Endothelial cell of umbilical vein (primary cell): Measurements from ENCODE around the gene AMD1. TPM values are rescaled to one million over a fixed set of nuclear protein-coding genes. Genes with fewer than 3 reads are reported as not detected.

Experiments used
- BruUV-seq: library from RNA; stranded (reverse); fragments of 400-500 nt; replicated peaks from 2 replicates; lab custom pipeline; 2021; lab: Mats Ljungman, UMichigan
- CTCF ChIA-PET: fragments of 300-600, 350-600 bp; sonication (Branson Sonifier 250); formaldehyde crosslinking; loops from one replicate; lab custom pipeline; 2021; ENCODE audit warnings: antibody characterized with exemption, inconsistent platforms; lab: Charles Lee
- POLR2A ChIA-PET: fragments of 300-600, 350-600 bp; sonication (Branson Sonifier 250); formaldehyde crosslinking; loops from one replicate; lab custom pipeline; 2021; ENCODE audit warnings: antibody characterized with exemption, inconsistent platforms; lab: Charles Lee
- DNase-seq: peaks from one replicate; pipeline ENCODE4 v3.0.0-alpha.2; 2011; ENCODE audit warnings: low read depth, low spot score
- FAIRE-seq: peaks from 2 replicates; lab custom pipeline; 2011; peaks lifted over from hg19 to GRCh38; lab: Jason Lieb, UNC
- H2AFZ ChIP-seq: 2 replicates; pipeline ENCODE4 v1.6.0; 2012; ENCODE audit warnings: low read depth, low read length, control low read depth, inconsistent platforms
- H3K27ac ChIP-seq: 2 replicates; pipeline ENCODE4 v1.5.1; 2011; ENCODE audit warnings: low read depth, mild to moderate bottlenecking, control low read depth, low read length, moderate library complexity; ENCODE audit not compliant: insufficient read depth
- H3K27me3 ChIP-seq, 2 experiments: 2 replicates each; pipeline versions ENCODE4 v1.6.0 to v1.6.1; 2011; ENCODE audit warnings: low read length in 2 of 2, mixed read lengths in 1 of 2; ENCODE audit not compliant: control insufficient read depth in 2 of 2, insufficient read depth in 2 of 2
- H3K36me3 ChIP-seq, 2 experiments: 2 replicates in 1 of 2; 3 replicates in 1 of 2; pipeline ENCODE4 v1.5.1; 2011; ENCODE audit warnings: low read length in 2 of 2, mild to moderate bottlenecking in 1 of 2, moderate library complexity in 1 of 2; ENCODE audit not compliant: control insufficient read depth in 2 of 2, insufficient read depth in 2 of 2; ENCODE audit errors: extremely low read depth in 1 of 2
- H3K4me1 ChIP-seq: 3 replicates; pipeline ENCODE4 v1.5.1; 2011; ENCODE audit warnings: mild to moderate bottlenecking, low read length; ENCODE audit not compliant: control insufficient read depth, insufficient read depth; ENCODE audit errors: extremely low read depth
- H3K4me2 ChIP-seq: 2 replicates; pipeline ENCODE4 v1.6.1; 2011; ENCODE audit warnings: low read length, control low read depth, mixed read lengths; ENCODE audit not compliant: insufficient read depth
- H3K4me3 ChIP-seq, 3 experiments: fragments of 200-600 bp in 1 of 3; sonication (generic), shearing (Covaris generic) in 1 of 3; replicated peaks in 1 of 3; 2 replicates each; pipeline ENCODE4 v1.5.1; 2011 to 2016; ENCODE audit warnings: control low read depth in 3 of 3, low read length in 3 of 3, mild to moderate bottlenecking in 2 of 3, inconsistent platforms in 1 of 3, low read depth in 1 of 3, moderate library complexity in 1 of 3; ENCODE audit not compliant: insufficient read depth in 1 of 3
- H3K79me2 ChIP-seq: 2 replicates; pipeline ENCODE4 v1.6.0; 2012; ENCODE audit warnings: low read length, inconsistent platforms; ENCODE audit not compliant: control insufficient read depth, insufficient read depth
- H3K9ac ChIP-seq: replicated peaks from 2 replicates; pipeline ENCODE3; 2011; ENCODE audit warnings: low read length, control low read depth; ENCODE audit not compliant: insufficient read depth; ENCODE audit errors: extremely low read depth
- H3K9me1 ChIP-seq: replicated peaks from 3 replicates; pipeline ENCODE4 v1.6.0; 2011; ENCODE audit warnings: mild to moderate bottlenecking, low read length; ENCODE audit not compliant: control insufficient read depth, insufficient read depth; ENCODE audit errors: extremely low read depth
- H3K9me3 ChIP-seq: replicated peaks from 2 replicates; pipeline ENCODE4 v1.5.1; 2012; ENCODE audit warnings: low read length, inconsistent platforms; ENCODE audit not compliant: control insufficient read depth, insufficient read depth
- H4K20me1 ChIP-seq: replicated peaks from 2 replicates; pipeline ENCODE3; 2011; ENCODE audit warnings: mild to moderate bottlenecking, low read length; ENCODE audit not compliant: control insufficient read depth, insufficient read depth; ENCODE audit errors: extremely low read depth
- CTCF ChIP-seq, 2 donors: IDR thresholded peaks; 1 replicate in 1 of 2; 2 replicates in 1 of 2; pipeline ENCODE4 v1.5.1; 2011; ENCODE audit warnings: low read length in 2 of 2, mild to moderate bottlenecking in 2 of 2, moderate library complexity in 2 of 2, control low read depth in 1 of 2, inconsistent platforms in 1 of 2, low read depth in 1 of 2; ENCODE audit not compliant: insufficient read depth in 1 of 2; ENCODE audit errors: extremely low read depth in 1 of 2
- EZH2 ChIP-seq: IDR thresholded peaks from 2 replicates; pipeline ENCODE4 v1.6.1; 2012; ENCODE audit warnings: borderline replicate concordance, low read depth, mild to moderate bottlenecking, moderate library complexity, low read length, inconsistent platforms; ENCODE audit not compliant: severe bottlenecking
- FOS ChIP-seq: IDR thresholded peaks from 2 replicates; pipeline ENCODE4 v1.6.1; 2011; ENCODE audit warnings: mild to moderate bottlenecking, low read length, moderate library complexity, borderline replicate concordance; ENCODE audit not compliant: insufficient read depth
- GATA2 ChIP-seq: IDR thresholded peaks from 2 replicates; pipeline ENCODE4 v1.7.0; 2011; ENCODE audit warnings: low read depth, mild to moderate bottlenecking, moderate library complexity, mixed read lengths, low read length; ENCODE audit not compliant: insufficient read length, insufficient read depth
- MYC ChIP-seq: IDR thresholded peaks from one replicate; pipeline ENCODE4 v1.6.1; 2011; ENCODE audit warnings: mild to moderate bottlenecking, low read depth, low read length
- POLR2AphosphoS5 ChIP-seq: IDR thresholded peaks from 2 replicates; pipeline ENCODE4 v1.6.1; 2012; ENCODE audit warnings: low read depth, mild to moderate bottlenecking, control low read depth, low read length, moderate library complexity; ENCODE audit not compliant: insufficient read depth
- dilution Hi-C: fragments of 300-500 bp; cut with MboI; formaldehyde crosslinking; loops from one replicate; pipeline ENCODE4 v1.15.0; 2019; ENCODE audit warnings: low sequenced_read_pairs; ENCODE audit not compliant: extremely low pct_ligation_motif_present
- intact Hi-C: fragments of 100-400 bp; cut with micrococcal nuclease; formaldehyde crosslinking; loops from one replicate; pipeline ENCODE4 v1.10.0; 2022
- polyA plus RNA-seq, 4 experiments: library from polyadenylated mRNA; depleted of rRNA in 3 of 4; stranded (reverse) in 3 of 4; unstranded in 1 of 4; fragments of >200 nt; gene quantifications; 2 replicates each; pipeline versions ENCODE4 v1.2.1 to v1.2.3, GENCODE V29; 2011 to 2012; ENCODE audit warnings: missing spikeins in 1 of 4
- total RNA-seq: library from RNA; stranded (reverse); gene quantifications from 2 replicates; pipeline ENCODE4 v1.2.3, GENCODE V29; 2021

Gene AMD1
- total and polyA plus RNA-seq, 2 donors (not counting 3 experiments of a cell fraction or from before 2014, with no cell fraction given), result 13.1 to 48.2 TPM

GRCh38 chr6:110852773-110853172, 21.8 kb upstream of the AMD1 start:
- H3K4me3 ChIP-seq, result no peak overlapping the region
- peaks cover 0 to 7% of the 10 kb centered on the region in 2 experiments for H3K27me3 ChIP-seq
- ChIA-PET POLR2A (no interaction called here), CTCF (no interaction called here)
- DNase-seq, result no peak
- H3K9ac ChIP-seq, result no peak overlapping the region
- no peaks in the 10 kb centered on the region for H3K9me3 ChIP-seq
- H3K4me1 ChIP-seq, result no peaks in the 10 kb centered on the region
- TF ChIP-seq POLR2AphosphoS5 (no peak), MYC (no peak), EZH2 (no peak), GATA2 (no peak), FOS (no peak), CTCF (IDR thresholded peaks at IDR 0.05; ENCODE audit: extremely low read depth in 1 of 2, insufficient read depth in 1 of 2, low read depth in 1 of 2, low read length in 2 of 2) (no peak)
- H2AFZ ChIP-seq, result no peak overlapping the region
- H4K20me1 ChIP-seq, result no peaks in the 10 kb centered on the region
- H3K27ac ChIP-seq, result no peak overlapping the region
- BruUV-seq, result no TSS peak
- H3K36me3 ChIP-seq, result no peaks in the 10 kb centered on the region
- H3K9me1 ChIP-seq, result no peaks in the 10 kb centered on the region
- FAIRE-seq, result no peak
- H3K79me2 ChIP-seq, result no peaks in the 10 kb centered on the region
- intact Hi-C loops (no loop called here), dilution Hi-C loops (no loop called here)
- H3K4me2 ChIP-seq, result no peak overlapping the region
